SK-N-SH (cell line): ENCODE measurements around the gene NUP160.
"Not testable (repeated sequence)": the region's sequence is repeated elsewhere in the genome, so short reads cannot be mapped to it uniquely, and the experiment has no call there.

Experiments
- CTCF ChIP-seq: fragments of 200-600 bp; sonication (generic); IDR thresholded peaks from 2 replicates; pipeline ENCODE4 v1.6.1; 2017; ENCODE audit warnings: antibody characterized with exemption, mild to moderate bottlenecking, moderate library complexity
- EP300 ChIP-seq, 2 experiments: IDR thresholded peaks; 2 replicates each; pipeline versions ENCODE4 v1.4.0 to v1.6.1; 2012; ENCODE audit warnings: borderline replicate concordance in 1 of 2, low read depth in 1 of 2, low read length in 1 of 2
- FOXM1 ChIP-seq: IDR thresholded peaks from 2 replicates; pipeline ENCODE4 v1.4.0; 2012; ENCODE audit warnings: low read depth, mild to moderate bottlenecking
- GATA2 ChIP-seq: sonication (generic); formaldehyde crosslinking; IDR thresholded peaks from 2 replicates; pipeline ENCODE4 v1.5.0; 2020; ENCODE audit warnings: mild to moderate bottlenecking, missing genetic modification reagents
- NRF1 ChIP-seq: IDR thresholded peaks from 2 replicates; pipeline ENCODE4 v1.6.1; 2012; ENCODE audit warnings: low read depth, mild to moderate bottlenecking, low read length
- REST ChIP-seq: IDR thresholded peaks from 2 replicates; pipeline ENCODE4 v1.6.1; 2012; ENCODE audit warnings: mild to moderate bottlenecking, low read depth, low read length, moderate library complexity

GRCh38 chr11:47866892-47867291 is 18.7 kb upstream of the NUP160 start:
- not testable (repeated sequence) for TF ChIP-seq CTCF; EP300 (IDR thresholded peaks at IDR 0.05; ENCODE audit: borderline replicate concordance in 1 of 2, low read depth in 1 of 2, low read length in 1 of 2); NRF1; FOXM1; REST; GATA2
